Colonic mucosa (tissue), 4 donors: ENCODE data around the gene LRWD1. TPM values are rescaled to one million over a fixed set of nuclear protein-coding genes. Genes with fewer than 3 reads are reported as not detected.

Source experiments
- DNase-seq: peaks from one replicate; pipeline ENCODE4 v3.0.0-alpha.2; 2020
- H3K27ac ChIP-seq: fragments of 200-600 bp; one replicate; pipeline ENCODE4 v1.8.0; 2021
- H3K27me3 ChIP-seq: fragments of 200-600 bp; one replicate; pipeline ENCODE4 v1.8.0; 2021
- H3K36me3 ChIP-seq: fragments of 200-600 bp; one replicate; pipeline ENCODE4 v1.8.0; 2021
- H3K4me1 ChIP-seq: fragments of 200-600 bp; one replicate; pipeline ENCODE4 v1.8.0; 2021; ENCODE audit warnings: mild to moderate bottlenecking
- H3K4me3 ChIP-seq: fragments of 200-600 bp; one replicate; pipeline ENCODE4 v1.8.0; 2021
- H3K9ac ChIP-seq, 2 donors: one replicate each; pipeline ENCODE4 v1.7.0; 2013; ENCODE audit warnings: control low read depth in 2 of 2, low read depth in 2 of 2, low read length in 2 of 2
- H3K9me3 ChIP-seq: fragments of 200-600 bp; one replicate; pipeline ENCODE4 v1.8.0; 2021
- CTCF ChIP-seq: fragments of 200-600 bp; IDR thresholded peaks from one replicate; pipeline ENCODE4 v1.8.0; 2022; ENCODE audit warnings: antibody characterized with exemption, mild to moderate bottlenecking
- intact Hi-C: fragments of 100-400 bp; cut with DNase I; formaldehyde crosslinking; loops from one replicate; pipeline ENCODE4 v1.14.1; 2022
- total RNA-seq, 2 donors: library from RNA; stranded (reverse); fragmentation: NEBNext Ultra II Directional in 1 of 2; extraction: Animal tissue kit (Norgen Biotek cat#: 25700) in 1 of 2; gene quantifications; one replicate each; pipeline ENCODE4 v1.2.1, GENCODE V29; 2021
- donor health status: healthy.
- donor health status: DM: no; HTN: no; CAD: no.
- donor health status: DM: no; HTN: no; CAD: no.

The LRWD1 gene
- total RNA-seq, 2 donors from 2014 or later: 11.4 to 19.6 TPM

GRCh38 chr7:102427019-102427405 lies 37.8 kb upstream of the LRWD1 start:
- peak overlapping the region; percentile 85 for H3K27ac ChIP-seq
- intact Hi-C loops: no loop called here
- H3K9ac ChIP-seq: peak overlapping the region; percentile 58 to 63
- no peak overlapping the region for H3K4me3 ChIP-seq
- DNase-seq: no peak
- H3K36me3 ChIP-seq: no peaks in the 10 kb centered on the region
- TF ChIP-seq CTCF: no peak
- H3K4me1 ChIP-seq: no peaks in the 10 kb centered on the region
- no peaks in the 10 kb centered on the region for H3K9me3 ChIP-seq
- no peaks in the 10 kb centered on the region for H3K27me3 ChIP-seq

GRCh38 chr7:102429141-102429899 lies 35.5 kb upstream of the LRWD1 start:
- H3K27ac ChIP-seq: no peak overlapping the region
- no peaks in the 10 kb centered on the region for H3K36me3 ChIP-seq
- H3K9me3 ChIP-seq: no peaks in the 10 kb centered on the region
- no peaks in the 10 kb centered on the region for H3K27me3 ChIP-seq
- intact Hi-C loops: no loop called here
- no peak for TF ChIP-seq CTCF
- H3K4me1 ChIP-seq: peaks cover 3% of the 10 kb centered on the region
- H3K4me3 ChIP-seq: no peak overlapping the region
- no peak overlapping the region for H3K9ac ChIP-seq
- no peak for DNase-seq

- no peak for TF ChIP-seq CTCF
- H3K9me3 ChIP-seq: no peaks in the 10 kb centered on the region
- no peaks in the 10 kb centered on the region for H3K36me3 ChIP-seq
- peak overlapping the region; percentile 67 for H3K27ac ChIP-seq
- no peak overlapping the region for H3K4me3 ChIP-seq
- DNase-seq: peak; percentile 65
- H3K4me1 ChIP-seq: peaks cover 3% of the 10 kb centered on the region
- peak overlapping the region in 1 of 2 donors; percentile 61 for H3K9ac ChIP-seq
- no peaks in the 10 kb centered on the region for H3K27me3 ChIP-seq
- intact Hi-C loops: no loop called here
These were observed 33.0 kb upstream of the LRWD1 start for GRCh38 chr7:102431617-102432298.

GRCh38 chr7:102432442-102433218 lies 32.2 kb upstream of the LRWD1 start:
- Histone ChIP-seq H3K4me1 (peaks cover 3% of the 10 kb centered on the region), H3K9ac (peak overlapping the region in 1 of 2 donors; percentile 79), H3K27me3 (no peaks in the 10 kb centered on the region), H3K9me3 (no peaks in the 10 kb centered on the region), H3K36me3 (no peaks in the 10 kb centered on the region), H3K27ac (peak overlapping the region; percentile 67), H3K4me3 (peak overlapping the region; percentile 82)
- no peak for TF ChIP-seq CTCF
- no peak for DNase-seq
- intact Hi-C loops: no loop called here

- peak within 1 kb of the TSS; percentile 27 to 86 for H3K9ac ChIP-seq
- H3K4me1 ChIP-seq: peaks cover 3% of the 10 kb centered on the region
- peak within 1 kb of the TSS; percentile 82 for H3K4me3 ChIP-seq
- no peaks in the 10 kb centered on the region for H3K9me3 ChIP-seq
- peak; percentile 82 for DNase-seq
- H3K27me3 ChIP-seq: no peaks in the 10 kb centered on the region
- no peak for TF ChIP-seq CTCF
- intact Hi-C loops: no loop called here
- H3K27ac ChIP-seq: peak within 1 kb of the TSS; percentile 67
- no peaks in the 10 kb centered on the region for H3K36me3 ChIP-seq
These were observed 31.4 kb upstream of the LRWD1 start, which contains the start of gene ORAI2 for GRCh38 chr7:102433219-102434038. ORAI2 (plus strand) TSS chr7:102433575; CDS start chr7:102438957, 5,382 bp downstream.
